ENCODE data around the gene GPR84. TPM values are rescaled to one million over a fixed set of nuclear protein-coding genes. Genes with fewer than 3 reads are reported as not detected.

GPR84 gene
- polyA plus RNA-seq, 1 donor (not counting 4 experiments of a cell fraction or from before 2014, with no cell fraction given) = 0.12 TPM

DNA sequence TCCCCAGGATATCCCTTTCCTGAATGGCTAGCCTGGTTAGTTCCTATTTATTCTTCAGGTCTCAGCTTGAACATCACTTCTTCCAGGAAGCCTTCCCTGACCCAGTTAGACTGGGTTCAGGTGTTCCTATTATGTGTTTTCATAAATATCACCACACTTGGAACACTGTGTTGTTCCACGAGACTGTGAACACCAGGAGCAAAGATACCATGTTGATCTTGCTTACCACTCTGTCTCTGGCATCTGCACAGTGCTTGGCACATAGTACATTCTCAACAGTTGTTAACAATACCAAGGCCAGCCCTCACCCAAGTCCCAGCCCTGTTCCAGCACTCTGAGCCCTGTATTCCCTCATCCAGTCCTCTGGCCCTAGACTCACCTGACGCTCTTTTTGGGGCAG lies 33.9 kb upstream of the GPR84 start:
- Histone ChIP-seq H2AFZ (ENCODE audit: control insufficient read depth, low read length) (no peak overlapping the region), H3K36me3 (ENCODE audit: control insufficient read depth in 2 of 2, extremely low read depth in 1 of 2, insufficient read depth in 2 of 2, low read length in 2 of 2) (peaks cover 57 to 70% of the 10 kb centered on the region in 2 experiments), H3K9me1 (ENCODE audit: control insufficient read depth, extremely low read depth, insufficient read depth, low read length) (no peaks in the 10 kb centered on the region), H3K4me3 (ENCODE audit: control insufficient read depth in 2 of 3, extremely low read depth in 1 of 3, insufficient read depth in 2 of 3, low read depth in 1 of 3, low read length in 3 of 3) (no peak overlapping the region), H3K4me2 (ENCODE audit: control insufficient read depth, extremely low read depth, insufficient read depth, low read depth, low read length) (no peak overlapping the region), H4K20me1 (ENCODE audit: control insufficient read depth, extremely low read depth, insufficient read depth, low read length) (no peaks in the 10 kb centered on the region), H3K79me2 (ENCODE audit: control insufficient read depth, insufficient read depth, low read length) (no peaks in the 10 kb centered on the region), H3K9ac (ENCODE audit: control insufficient read depth, extremely low read depth, insufficient read depth, low read length) (no peak overlapping the region), H3K9me3 (ENCODE audit: control insufficient read depth, low read depth, low read length) (no peaks in the 10 kb centered on the region), H3K27me3 (ENCODE audit: control insufficient read depth, extremely low read depth, insufficient read depth, low read length) (no peaks in the 10 kb centered on the region), H3K4me1 (ENCODE audit: control insufficient read depth, extremely low read depth, insufficient read depth, low read length) (peaks cover 14% of the 10 kb centered on the region), H3K27ac (ENCODE audit: control insufficient read depth, insufficient read depth, low read length) (no peak overlapping the region)
- no peak for FAIRE-seq
- TF ChIP-seq, protein P1, sequence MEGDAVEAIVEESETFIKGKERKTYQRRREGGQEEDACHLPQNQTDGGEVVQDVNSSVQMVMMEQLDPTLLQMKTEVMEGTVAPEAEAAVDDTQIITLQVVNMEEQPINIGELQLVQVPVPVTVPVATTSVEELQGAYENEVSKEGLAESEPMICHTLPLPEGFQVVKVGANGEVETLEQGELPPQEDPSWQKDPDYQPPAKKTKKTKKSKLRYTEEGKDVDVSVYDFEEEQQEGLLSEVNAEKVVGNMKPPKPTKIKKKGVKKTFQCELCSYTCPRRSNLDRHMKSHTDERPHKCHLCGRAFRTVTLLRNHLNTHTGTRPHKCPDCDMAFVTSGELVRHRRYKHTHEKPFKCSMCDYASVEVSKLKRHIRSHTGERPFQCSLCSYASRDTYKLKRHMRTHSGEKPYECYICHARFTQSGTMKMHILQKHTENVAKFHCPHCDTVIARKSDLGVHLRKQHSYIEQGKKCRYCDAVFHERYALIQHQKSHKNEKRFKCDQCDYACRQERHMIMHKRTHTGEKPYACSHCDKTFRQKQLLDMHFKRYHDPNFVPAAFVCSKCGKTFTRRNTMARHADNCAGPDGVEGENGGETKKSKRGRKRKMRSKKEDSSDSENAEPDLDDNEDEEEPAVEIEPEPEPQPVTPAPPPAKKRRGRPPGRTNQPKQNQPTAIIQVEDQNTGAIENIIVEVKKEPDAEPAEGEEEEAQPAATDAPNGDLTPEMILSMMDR (optimal IDR thresholded peaks at IDR 0.05 in 1 of 3, IDR thresholded peaks at IDR 0.05 in 1 of 3, conservative IDR thresholded peaks at IDR 0.05 in 1 of 3; ENCODE audit: extremely low read depth in 1 of 3, insufficient read depth in 2 of 3, low read length in 3 of 3) = no peak
- TF ChIP-seq EZH2 (IDR thresholded peaks at IDR 0.05; ENCODE audit: low read length) = no peak
- dilution Hi-C loops (cut with MboI; ENCODE audit: extremely low pct_ligation_motif_present, low sequenced_read_pairs) = no loop called here
- no peak for DNase-seq (ENCODE audit: low read depth, low spot score)

DNA sequence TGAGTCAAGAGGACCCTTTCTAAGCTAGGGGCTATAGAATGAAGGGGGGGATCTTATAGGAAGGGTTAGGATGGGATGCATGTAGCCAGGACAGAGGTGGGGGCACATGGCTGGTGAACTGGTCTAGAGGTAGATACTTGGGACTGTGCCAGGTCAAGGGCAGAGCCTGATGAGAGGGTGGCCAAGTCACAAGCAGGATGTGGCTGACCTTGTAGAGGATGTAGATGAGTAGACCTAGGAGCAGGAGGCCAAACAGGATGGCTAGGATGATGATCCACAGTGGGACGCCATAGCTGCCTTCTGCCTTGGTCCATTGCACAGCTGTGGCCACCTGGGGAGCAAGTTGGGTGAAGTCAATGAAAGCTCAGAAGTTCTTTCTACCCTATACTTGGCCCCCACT lies 32.9 kb upstream of the GPR84 start:
- Histone ChIP-seq H3K36me3 (ENCODE audit: control insufficient read depth in 2 of 2, extremely low read depth in 1 of 2, insufficient read depth in 2 of 2, low read length in 2 of 2) (peaks cover 51 to 62% of the 10 kb centered on the region in 2 experiments), H3K9me1 (ENCODE audit: control insufficient read depth, extremely low read depth, insufficient read depth, low read length) (no peaks in the 10 kb centered on the region), H4K20me1 (ENCODE audit: control insufficient read depth, extremely low read depth, insufficient read depth, low read length) (no peaks in the 10 kb centered on the region), H2AFZ (ENCODE audit: control insufficient read depth, low read length) (no peak overlapping the region), H3K9me3 (ENCODE audit: control insufficient read depth, low read depth, low read length) (no peaks in the 10 kb centered on the region), H3K4me1 (ENCODE audit: control insufficient read depth, extremely low read depth, insufficient read depth, low read length) (peaks cover 25% of the 10 kb centered on the region), H3K9ac (ENCODE audit: control insufficient read depth, extremely low read depth, insufficient read depth, low read length) (no peak overlapping the region), H3K4me3 (ENCODE audit: control insufficient read depth in 2 of 3, extremely low read depth in 1 of 3, insufficient read depth in 2 of 3, low read depth in 1 of 3, low read length in 3 of 3) (no peak overlapping the region), H3K27ac (ENCODE audit: control insufficient read depth, insufficient read depth, low read length) (no peak overlapping the region), H3K79me2 (ENCODE audit: control insufficient read depth, insufficient read depth, low read length) (no peaks in the 10 kb centered on the region), H3K27me3 (ENCODE audit: control insufficient read depth, extremely low read depth, insufficient read depth, low read length) (no peaks in the 10 kb centered on the region), H3K4me2 (ENCODE audit: control insufficient read depth, extremely low read depth, insufficient read depth, low read depth, low read length) (no peak overlapping the region)
- FAIRE-seq = no peak
- TF ChIP-seq, protein P1 (optimal IDR thresholded peaks at IDR 0.05 in 1 of 3, IDR thresholded peaks at IDR 0.05 in 1 of 3, conservative IDR thresholded peaks at IDR 0.05 in 1 of 3; ENCODE audit: extremely low read depth in 1 of 3, insufficient read depth in 2 of 3, low read length in 3 of 3) = no peak
- no peak for TF ChIP-seq EZH2 (IDR thresholded peaks at IDR 0.05; ENCODE audit: low read length)
- dilution Hi-C loops (cut with MboI; ENCODE audit: extremely low pct_ligation_motif_present, low sequenced_read_pairs) = no loop called here
- no peak for DNase-seq (ENCODE audit: low read depth, low spot score)

Data from keratinocyte (primary cell).